HS-5 (cell line): ENCODE data around the gene TTC28.
A peak's percentile ranks its signal among the peaks of the same experiment; 100 is the strongest.
"Not testable (repeated sequence)": the region's sequence is repeated elsewhere in the genome, so short reads cannot be mapped to it uniquely, and the experiment has no call there.

Experiments used
- DNase-seq: peaks from one replicate; pipeline ENCODE4 v3.0.0-alpha.2; 2012; ENCODE audit warnings: low read depth

The TTC28 gene

DNA sequence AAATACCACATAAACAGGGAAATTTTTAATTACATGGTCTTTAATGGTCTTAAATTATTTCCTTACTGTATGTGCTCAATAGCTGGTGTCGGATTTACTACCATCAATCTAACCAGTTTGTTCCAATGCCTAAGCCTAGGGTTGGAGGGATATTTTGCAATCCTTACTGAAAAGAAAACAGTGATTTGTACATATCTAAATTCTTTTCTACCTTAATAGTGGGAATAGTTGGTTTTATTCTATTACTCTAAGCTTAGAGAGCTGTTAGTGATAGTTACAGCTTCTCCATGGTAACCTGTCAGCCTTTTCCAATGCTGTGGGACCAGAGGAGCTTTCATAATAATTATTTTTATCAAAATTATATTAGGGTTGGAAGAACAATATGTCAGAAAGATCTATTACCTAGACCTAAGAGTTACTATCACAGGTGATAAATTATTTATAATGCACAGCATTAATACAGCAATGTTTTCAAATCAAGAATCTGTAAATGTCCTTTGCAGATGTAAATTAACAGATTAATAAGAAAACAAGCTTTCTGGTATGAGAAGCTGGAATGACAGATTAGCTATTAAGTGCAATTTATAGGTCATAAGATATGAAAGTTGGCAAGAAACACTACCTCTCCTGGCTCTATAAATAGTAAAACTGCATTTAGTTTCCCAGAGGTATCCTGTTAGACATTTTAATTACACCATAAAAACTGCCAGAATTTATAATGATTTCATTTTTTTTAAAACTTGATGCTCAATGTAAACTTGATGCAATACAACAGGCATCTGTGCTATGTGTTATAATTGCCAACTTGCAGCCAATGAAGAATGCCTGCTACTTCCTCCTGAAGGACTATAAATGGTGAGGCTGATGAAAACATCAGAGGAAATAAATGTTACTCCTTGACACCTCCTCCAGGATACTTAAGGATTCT is 498.6 kb downstream of the TTC28 start:
- no peak for DNase-seq

- DNase-seq = no peak
Observed at GRCh38 chr22:28179392-28179791, 500.2 kb downstream of the TTC28 start.

GRCh38 chr22:28175730-28176492 is 503.7 kb downstream of the TTC28 start:
- DNase-seq = no peak

- DNase-seq = no peak
Observed at GRCh38 chr22:28174509-28174908, 505.1 kb downstream of the TTC28 start.

- no peak for DNase-seq
Observed at GRCh38 chr22:28172892-28173670, 506.6 kb downstream of the TTC28 start.

GRCh38 chr22:28171712-28172111 is 507.9 kb downstream of the TTC28 start:
- DNase-seq = no peak

GRCh38 chr22:28171115-28171514 is 508.5 kb downstream of the TTC28 start:
- no peak for DNase-seq

GRCh38 chr22:28169314-28169713 is 510.3 kb downstream of the TTC28 start:
- not testable (repeated sequence) for DNase-seq

DNA sequence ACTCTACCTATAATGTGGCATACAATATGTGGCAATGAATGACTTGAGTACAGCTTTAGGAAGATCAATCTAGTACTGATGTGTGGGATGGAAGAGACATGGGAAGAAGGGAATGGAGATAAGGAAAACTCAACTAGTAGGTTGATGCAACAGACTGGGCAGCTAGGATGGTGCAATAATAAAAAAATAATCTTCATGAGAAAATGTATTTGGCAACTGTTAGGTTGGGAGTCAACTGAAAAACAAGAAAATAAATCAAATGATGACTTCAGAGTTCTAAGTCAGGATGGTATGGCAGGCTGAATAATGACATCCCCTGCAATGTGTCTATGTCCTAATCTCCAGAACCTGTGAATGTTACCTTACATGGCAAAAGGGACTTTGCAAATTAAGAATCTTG is 523.8 kb downstream of the TTC28 start:
- DNase-seq = no peak

GRCh38 chr22:28154861-28155260 is 524.8 kb downstream of the TTC28 start:
- no peak for DNase-seq

- DNase-seq = no peak
Observed at GRCh38 chr22:28151151-28151816, 528.4 kb downstream of the TTC28 start.

- no peak for DNase-seq
Observed at GRCh38 chr22:28148816-28149465, 530.7 kb downstream of the TTC28 start.

DNA sequence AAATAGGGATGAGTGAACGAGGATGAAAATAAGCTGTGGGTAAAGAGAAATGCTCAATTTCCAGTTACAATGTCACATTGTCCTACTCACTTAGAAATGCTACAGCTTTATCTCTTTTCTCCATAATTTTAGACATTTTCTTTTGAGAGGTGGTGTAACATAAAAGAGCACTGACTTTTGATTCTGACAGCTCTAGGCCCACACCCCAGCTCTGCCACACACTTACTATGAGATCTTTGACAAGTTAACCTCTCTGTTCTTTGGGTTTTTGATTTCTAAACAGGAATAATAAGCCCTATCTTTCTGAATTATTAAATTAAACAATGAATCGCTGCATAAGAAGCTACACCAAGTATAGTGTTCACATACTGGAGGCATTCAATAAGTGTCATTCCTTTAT is 532.2 kb downstream of the TTC28 start:
- no peak for DNase-seq

DNA sequence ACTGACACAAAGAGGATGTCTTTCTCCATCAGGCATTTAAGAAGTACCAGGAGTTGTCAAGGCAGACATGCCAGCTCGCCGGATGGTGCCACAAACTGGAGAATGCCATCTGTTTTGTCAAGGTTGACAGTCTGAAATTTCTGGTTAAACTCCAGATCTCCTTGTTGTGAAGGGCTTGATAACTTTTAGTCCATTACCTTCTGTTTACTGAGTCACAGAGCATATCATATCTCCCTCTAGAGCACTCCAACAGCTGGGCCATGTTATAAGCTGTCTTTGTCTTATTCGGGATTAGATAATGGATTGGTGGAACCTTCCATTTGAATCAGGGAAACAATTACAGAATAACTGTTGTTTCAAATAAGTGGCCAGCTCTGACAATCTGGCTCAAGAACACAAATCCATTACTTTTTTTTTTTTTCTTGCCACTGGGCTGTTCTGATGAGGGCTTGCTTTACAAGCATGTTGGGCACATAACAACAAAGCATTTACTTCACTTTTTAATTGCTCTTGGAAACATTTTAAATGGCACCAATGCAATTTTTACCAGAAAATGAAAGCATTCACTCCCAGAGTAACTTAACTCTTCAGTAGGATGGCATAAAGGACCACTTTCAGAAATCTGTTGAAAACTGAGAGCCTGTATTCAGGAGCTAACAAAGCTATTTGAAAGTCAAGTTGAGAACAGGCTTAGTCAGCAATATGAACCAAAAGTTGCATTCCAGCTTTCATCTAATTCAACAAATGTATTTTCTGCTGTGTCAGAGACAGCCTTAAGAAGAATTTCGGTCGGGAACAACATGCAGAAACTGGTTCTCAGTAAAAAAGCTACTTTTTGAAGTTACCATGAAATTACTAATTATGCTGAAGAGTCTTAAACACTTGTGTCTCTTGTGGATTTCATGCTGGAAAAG is 533.0 kb downstream of the TTC28 start:
- DNase-seq = no peak

DNA sequence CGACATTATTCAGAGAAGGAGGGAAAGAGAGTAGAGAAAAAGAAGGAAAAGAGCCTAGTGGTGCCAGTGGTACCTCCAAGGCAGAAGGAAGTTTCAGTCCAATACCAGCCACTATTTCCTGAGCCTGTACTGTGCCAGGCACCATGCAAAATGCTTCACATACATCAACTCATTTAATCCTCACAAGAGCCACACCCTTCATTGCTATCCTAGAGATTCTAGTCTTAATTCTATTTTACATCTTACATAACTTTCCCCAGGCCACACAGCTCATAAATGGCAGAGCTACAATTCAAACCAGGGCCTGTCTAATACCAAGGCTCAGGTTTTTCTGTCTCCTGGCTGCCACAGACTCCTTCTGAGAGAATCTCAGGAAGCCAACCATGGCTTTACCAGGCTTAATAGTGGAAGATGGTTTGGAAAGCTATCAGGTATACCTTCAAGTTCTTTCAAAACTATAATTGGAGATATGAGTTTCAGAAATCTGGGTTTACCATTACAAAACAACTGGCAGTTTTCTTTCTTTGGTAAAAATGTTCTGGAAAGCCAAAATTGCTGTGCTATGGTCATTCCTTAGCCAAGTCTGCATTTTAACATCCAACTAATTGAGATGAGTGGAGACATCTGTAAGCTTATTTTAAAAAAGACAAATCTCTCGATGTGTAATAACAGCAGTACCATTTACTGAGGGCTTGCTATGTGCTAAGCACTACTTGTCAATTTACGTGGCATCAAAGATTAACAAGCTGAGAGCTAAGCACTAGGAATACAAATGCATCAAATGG is 535.5 kb downstream of the TTC28 start:
- DNase-seq = no peak

- no peak for DNase-seq
Observed at GRCh38 chr22:28143241-28143865, 536.3 kb downstream of the TTC28 start.

DNA sequence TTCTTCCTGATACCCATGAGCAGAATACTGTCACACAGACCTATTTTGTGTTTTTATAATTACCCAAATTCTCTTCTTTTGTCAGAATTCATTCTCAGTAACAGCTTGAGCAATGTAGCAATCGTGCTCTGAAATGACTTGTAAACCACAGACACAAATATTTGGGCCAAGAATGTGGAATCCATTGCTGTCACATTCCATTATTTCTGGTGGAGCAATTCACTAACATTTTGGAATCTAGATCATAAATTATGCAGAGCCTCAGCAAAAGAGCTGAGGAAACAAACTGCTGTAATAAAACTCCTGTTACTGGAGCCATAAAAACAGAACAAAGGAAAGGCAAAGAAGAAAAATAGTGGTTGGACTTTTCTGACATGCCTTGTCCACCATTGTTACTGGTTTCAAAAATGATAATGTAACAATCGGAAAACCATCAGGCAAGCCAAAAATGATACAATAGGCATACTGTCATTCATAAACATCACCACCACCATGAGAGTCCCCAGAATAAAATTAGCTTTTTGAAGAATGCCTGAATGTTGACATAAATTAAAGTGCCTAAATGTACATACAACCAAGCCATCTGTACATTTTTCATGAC is 537.2 kb downstream of the TTC28 start:
- DNase-seq = peak; percentile 88

- no peak for DNase-seq
Observed at GRCh38 chr22:28141614-28142013, 538.0 kb downstream of the TTC28 start.
